22Rv1 (cell line): ENCODE results near the gene CALHM2.
"Not testable (repeated sequence)": the region's sequence is repeated elsewhere in the genome, so short reads cannot be mapped to it uniquely, and the experiment has no call there.

Experiments used
- ZFX ChIP-seq: fragments of 450-650 bp; IDR thresholded peaks from 2 replicates; pipeline ENCODE4 v1.6.1; 2017; ENCODE audit warnings: antibody characterized with exemption, borderline replicate concordance
- TF ChIP-seq, protein P1 (sequence below): fragments of 450-650 bp; IDR thresholded peaks from 2 replicates; pipeline ENCODE4 v1.5.1; 2017; ENCODE audit warnings: mild to moderate bottlenecking

GRCh38 chr10:103486635-103487409, 34.7 kb upstream of the CALHM2 start:
- TF ChIP-seq, protein P1, sequence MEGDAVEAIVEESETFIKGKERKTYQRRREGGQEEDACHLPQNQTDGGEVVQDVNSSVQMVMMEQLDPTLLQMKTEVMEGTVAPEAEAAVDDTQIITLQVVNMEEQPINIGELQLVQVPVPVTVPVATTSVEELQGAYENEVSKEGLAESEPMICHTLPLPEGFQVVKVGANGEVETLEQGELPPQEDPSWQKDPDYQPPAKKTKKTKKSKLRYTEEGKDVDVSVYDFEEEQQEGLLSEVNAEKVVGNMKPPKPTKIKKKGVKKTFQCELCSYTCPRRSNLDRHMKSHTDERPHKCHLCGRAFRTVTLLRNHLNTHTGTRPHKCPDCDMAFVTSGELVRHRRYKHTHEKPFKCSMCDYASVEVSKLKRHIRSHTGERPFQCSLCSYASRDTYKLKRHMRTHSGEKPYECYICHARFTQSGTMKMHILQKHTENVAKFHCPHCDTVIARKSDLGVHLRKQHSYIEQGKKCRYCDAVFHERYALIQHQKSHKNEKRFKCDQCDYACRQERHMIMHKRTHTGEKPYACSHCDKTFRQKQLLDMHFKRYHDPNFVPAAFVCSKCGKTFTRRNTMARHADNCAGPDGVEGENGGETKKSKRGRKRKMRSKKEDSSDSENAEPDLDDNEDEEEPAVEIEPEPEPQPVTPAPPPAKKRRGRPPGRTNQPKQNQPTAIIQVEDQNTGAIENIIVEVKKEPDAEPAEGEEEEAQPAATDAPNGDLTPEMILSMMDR, result not testable (repeated sequence)
- TF ChIP-seq ZFX, result not testable (repeated sequence)
